Glutamatergic neuron (in vitro differentiated cells): ENCODE data around the gene LARP4B. TPM values are rescaled to one million over a fixed set of nuclear protein-coding genes. Genes with fewer than 3 reads are reported as not detected.

Experiments
- DNase-seq: peaks from one replicate; pipeline ENCODE4 v3.0.0; 2022
- H3K27ac Mint-ChIP-seq: one replicate; pipeline ENCODE4 v1.8.0; 2020; ENCODE audit warnings: mild to moderate bottlenecking, mixed read lengths, inconsistent platforms; ENCODE audit not compliant: unreplicated experiment
- H3K27me3 Mint-ChIP-seq: one replicate; pipeline ENCODE4 v1.8.0; 2020; ENCODE audit warnings: mild to moderate bottlenecking, moderate library complexity, mixed read lengths, inconsistent platforms; ENCODE audit not compliant: unreplicated experiment
- H3K36me3 Mint-ChIP-seq: one replicate; pipeline ENCODE4 v1.8.0; 2020; ENCODE audit warnings: mild to moderate bottlenecking, mixed read lengths, inconsistent platforms; ENCODE audit not compliant: unreplicated experiment
- H3K4me1 Mint-ChIP-seq: one replicate; pipeline ENCODE4 v1.8.0; 2020; ENCODE audit warnings: mild to moderate bottlenecking, low read depth, mixed read lengths, inconsistent platforms; ENCODE audit not compliant: unreplicated experiment
- H3K4me3 Mint-ChIP-seq: one replicate; pipeline ENCODE4 v1.8.0; 2020; ENCODE audit warnings: mild to moderate bottlenecking, mixed read lengths, inconsistent platforms; ENCODE audit not compliant: unreplicated experiment
- H3K9me3 Mint-ChIP-seq: one replicate; pipeline ENCODE4 v1.8.0; 2020; ENCODE audit warnings: mild to moderate bottlenecking, moderate library complexity, mixed read lengths, inconsistent platforms; ENCODE audit not compliant: unreplicated experiment
- total RNA-seq: library from RNA; stranded (reverse); fragmentation: NEBNext Ultra II Directional; extraction: Animal tissue kit (Norgen Biotek cat#: 25700); gene quantifications from one replicate; pipeline ENCODE4 v1.2.1, GENCODE V29; 2021; ENCODE audit not compliant: unreplicated experiment
- TF ChIP-seq, protein P1 (sequence below): fragments of 200-600 bp; sonication (generic); IDR thresholded peaks from one replicate; pipeline ENCODE4 v1.5.0; 2021; ENCODE audit not compliant: partially characterized antibody, unreplicated experiment

Gene LARP4B
- total RNA-seq, 1 donor from 2014 or later, result 65.6 TPM

GRCh38 chr10:970311-971149 lies 39.0 kb upstream of the LARP4B start:
- no peaks in the 10 kb centered on the region for H3K4me1 Mint-ChIP-seq
- TF ChIP-seq, protein P1, sequence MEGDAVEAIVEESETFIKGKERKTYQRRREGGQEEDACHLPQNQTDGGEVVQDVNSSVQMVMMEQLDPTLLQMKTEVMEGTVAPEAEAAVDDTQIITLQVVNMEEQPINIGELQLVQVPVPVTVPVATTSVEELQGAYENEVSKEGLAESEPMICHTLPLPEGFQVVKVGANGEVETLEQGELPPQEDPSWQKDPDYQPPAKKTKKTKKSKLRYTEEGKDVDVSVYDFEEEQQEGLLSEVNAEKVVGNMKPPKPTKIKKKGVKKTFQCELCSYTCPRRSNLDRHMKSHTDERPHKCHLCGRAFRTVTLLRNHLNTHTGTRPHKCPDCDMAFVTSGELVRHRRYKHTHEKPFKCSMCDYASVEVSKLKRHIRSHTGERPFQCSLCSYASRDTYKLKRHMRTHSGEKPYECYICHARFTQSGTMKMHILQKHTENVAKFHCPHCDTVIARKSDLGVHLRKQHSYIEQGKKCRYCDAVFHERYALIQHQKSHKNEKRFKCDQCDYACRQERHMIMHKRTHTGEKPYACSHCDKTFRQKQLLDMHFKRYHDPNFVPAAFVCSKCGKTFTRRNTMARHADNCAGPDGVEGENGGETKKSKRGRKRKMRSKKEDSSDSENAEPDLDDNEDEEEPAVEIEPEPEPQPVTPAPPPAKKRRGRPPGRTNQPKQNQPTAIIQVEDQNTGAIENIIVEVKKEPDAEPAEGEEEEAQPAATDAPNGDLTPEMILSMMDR, result no peak

DNA sequence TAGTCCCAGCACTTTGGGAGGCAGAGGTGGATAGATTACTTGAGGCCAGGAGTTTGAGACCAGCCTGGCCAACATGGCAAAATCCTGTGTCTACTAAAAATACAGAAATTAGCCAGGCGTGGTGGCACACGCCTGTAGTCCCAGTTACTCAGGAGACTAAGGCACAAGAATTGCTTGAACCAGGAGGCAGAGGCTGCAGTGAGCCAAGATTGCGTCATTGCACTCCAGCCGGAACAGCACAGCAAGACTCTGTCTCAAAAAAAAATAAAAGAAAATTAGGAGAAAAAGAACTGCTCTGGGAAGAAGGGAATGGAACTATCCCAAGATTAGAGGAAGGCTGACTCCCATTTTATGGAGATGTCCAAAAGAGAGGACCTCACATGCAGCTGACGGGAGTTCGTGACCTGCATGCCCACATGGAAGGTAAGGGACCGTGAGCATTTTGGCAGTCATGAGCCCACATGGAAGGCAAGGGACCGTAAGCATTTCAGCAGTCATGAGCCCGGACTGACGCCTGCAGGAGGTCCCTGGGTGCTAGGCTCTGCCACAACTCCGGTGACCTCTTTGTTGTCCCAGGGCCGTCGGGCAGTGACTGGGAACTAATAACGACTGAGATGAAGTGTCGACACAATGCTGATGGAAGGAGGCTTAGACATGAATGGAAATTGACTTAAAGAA lies 38.1 kb upstream of the LARP4B start:
- no peaks in the 10 kb centered on the region for H3K4me1 Mint-ChIP-seq
- no peak overlapping the region for H3K27ac Mint-ChIP-seq
- peaks cover 6% of the 10 kb centered on the region for H3K9me3 Mint-ChIP-seq
- H3K36me3 Mint-ChIP-seq, result no peaks in the 10 kb centered on the region
- no peak overlapping the region for H3K4me3 Mint-ChIP-seq
- no peaks in the 10 kb centered on the region for H3K27me3 Mint-ChIP-seq
- TF ChIP-seq, protein P1, result no peak
- no peak for DNase-seq

More at GRCh38 chr10:970311-971149, 39.0 kb upstream of the LARP4B start:
- H3K27me3 Mint-ChIP-seq, result no peaks in the 10 kb centered on the region
- no peak overlapping the region for H3K4me3 Mint-ChIP-seq
- peaks cover 6% of the 10 kb centered on the region for H3K9me3 Mint-ChIP-seq
- peaks cover 3% of the 10 kb centered on the region for H3K36me3 Mint-ChIP-seq
- H3K27ac Mint-ChIP-seq, result no peak overlapping the region
- no peak for DNase-seq

DNA sequence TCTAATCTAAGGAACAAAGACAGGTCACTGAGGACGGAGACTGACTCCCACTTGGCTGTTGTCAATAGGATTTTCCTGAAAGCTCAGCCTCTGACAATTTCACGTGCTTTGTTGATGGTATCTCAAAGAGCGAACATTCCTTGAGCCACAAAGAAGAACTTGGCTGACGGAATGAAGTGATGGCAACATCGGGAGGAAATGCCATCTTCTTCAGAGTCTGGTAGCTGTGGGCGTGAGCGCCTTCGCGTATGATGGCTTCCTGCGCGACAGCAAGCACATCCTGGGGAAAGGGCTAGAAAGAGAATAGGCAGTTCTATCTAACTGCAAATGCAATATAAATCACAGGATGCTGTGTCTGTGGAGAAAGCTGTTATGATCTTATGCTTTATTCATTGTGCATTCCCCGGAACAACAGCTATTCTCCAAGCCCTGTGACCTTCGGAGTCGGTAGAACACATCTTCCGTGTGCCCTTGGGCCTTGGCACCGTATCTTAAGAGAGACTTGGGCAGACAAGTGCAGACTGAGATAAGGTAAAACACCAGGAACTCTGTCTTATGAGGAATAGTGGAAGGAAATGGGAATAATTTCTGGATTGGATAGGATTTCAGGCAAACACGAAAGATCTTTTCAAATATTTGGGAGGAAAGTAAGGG lies 37.2 kb upstream of the LARP4B start:
- no peak overlapping the region for H3K4me3 Mint-ChIP-seq
- H3K27ac Mint-ChIP-seq, result no peak overlapping the region
- H3K27me3 Mint-ChIP-seq, result no peaks in the 10 kb centered on the region
- H3K9me3 Mint-ChIP-seq, result peaks cover 6% of the 10 kb centered on the region
- H3K4me1 Mint-ChIP-seq, result no peaks in the 10 kb centered on the region
- DNase-seq, result no peak
- no peaks in the 10 kb centered on the region for H3K36me3 Mint-ChIP-seq
- TF ChIP-seq, protein P1, result no peak

DNA sequence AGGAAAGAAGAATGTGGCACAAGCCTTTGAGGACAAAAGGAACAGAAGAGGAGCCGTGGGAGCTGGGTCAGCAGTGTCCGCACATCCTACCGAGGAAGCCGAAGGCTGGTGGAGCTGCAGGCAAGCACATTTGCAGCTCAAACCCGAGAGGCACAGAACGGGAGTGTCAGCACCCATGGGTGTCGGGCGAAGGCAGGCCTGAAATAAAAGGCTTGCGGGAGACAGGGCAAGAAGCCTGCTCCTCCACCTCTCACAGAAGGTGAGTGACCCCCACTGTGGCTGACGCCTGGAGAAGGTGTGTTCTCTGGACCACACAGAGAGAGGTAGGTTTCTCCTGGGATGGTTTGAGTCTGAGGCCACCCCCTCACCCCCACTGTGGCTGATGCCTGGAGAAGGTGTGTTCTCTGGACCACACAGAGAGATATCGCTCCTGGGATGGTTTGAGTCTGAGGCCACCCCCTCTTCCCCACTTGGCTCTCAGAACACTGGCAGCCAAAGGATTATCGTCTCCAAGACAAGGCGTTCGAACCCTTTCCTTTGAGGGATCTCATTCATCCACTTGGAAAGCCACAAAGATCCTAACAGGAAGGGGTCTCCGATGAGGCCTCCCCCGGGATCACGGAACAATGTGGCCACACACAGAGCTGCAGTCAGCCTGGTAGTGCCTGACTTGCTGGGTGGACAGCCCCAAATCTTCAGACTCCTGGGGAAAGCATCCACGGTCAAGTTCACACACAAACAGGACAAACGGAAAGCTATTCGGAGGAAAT lies 35.1 kb upstream of the LARP4B start:
- Mint-ChIP-seq H3K27me3 (no peaks in the 10 kb centered on the region), H3K4me3 (no peak overlapping the region), H3K27ac (no peak overlapping the region), H3K9me3 (peaks cover 10% of the 10 kb centered on the region), H3K36me3 (no peaks in the 10 kb centered on the region), H3K4me1 (no peaks in the 10 kb centered on the region)
- TF ChIP-seq, protein P1, result no peak
- DNase-seq, result no peak
